Measurements from ENCODE around the gene ELF2. TPM values are rescaled to one million over a fixed set of nuclear protein-coding genes. Genes with fewer than 3 reads are reported as not detected.
"Not testable (repeated sequence)": the region's sequence is repeated elsewhere in the genome, so short reads cannot be mapped to it uniquely, and the experiment has no call there.

The ELF2 gene
- total RNA-seq, 1 donor from 2014 or later: 44.4 TPM

DNA sequence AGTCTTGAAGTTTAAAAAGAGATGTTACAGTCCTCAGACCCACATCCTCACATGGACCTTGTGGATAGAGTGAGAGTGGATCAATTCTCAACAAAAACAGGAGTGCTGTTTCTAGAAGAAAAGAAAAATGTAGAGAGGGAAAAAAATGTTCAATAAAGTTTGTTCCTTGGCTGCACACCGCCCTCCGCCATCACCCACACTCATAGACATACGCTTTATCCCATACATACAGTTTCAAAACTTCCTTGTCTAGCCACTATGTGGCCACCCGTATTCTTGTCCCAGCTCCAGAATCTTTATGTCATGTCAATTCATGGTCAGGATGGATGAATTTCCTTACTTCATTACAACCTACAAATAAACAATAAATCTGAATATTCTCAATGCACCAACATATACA, 23.5 kb upstream of the ELF2 start:
- DNase-seq (ENCODE audit: extremely low spot score in 2 of 2): no peak
- no peaks in the 10 kb centered on the region for H3K9me3 ChIP-seq
- TF ChIP-seq, protein P1, sequence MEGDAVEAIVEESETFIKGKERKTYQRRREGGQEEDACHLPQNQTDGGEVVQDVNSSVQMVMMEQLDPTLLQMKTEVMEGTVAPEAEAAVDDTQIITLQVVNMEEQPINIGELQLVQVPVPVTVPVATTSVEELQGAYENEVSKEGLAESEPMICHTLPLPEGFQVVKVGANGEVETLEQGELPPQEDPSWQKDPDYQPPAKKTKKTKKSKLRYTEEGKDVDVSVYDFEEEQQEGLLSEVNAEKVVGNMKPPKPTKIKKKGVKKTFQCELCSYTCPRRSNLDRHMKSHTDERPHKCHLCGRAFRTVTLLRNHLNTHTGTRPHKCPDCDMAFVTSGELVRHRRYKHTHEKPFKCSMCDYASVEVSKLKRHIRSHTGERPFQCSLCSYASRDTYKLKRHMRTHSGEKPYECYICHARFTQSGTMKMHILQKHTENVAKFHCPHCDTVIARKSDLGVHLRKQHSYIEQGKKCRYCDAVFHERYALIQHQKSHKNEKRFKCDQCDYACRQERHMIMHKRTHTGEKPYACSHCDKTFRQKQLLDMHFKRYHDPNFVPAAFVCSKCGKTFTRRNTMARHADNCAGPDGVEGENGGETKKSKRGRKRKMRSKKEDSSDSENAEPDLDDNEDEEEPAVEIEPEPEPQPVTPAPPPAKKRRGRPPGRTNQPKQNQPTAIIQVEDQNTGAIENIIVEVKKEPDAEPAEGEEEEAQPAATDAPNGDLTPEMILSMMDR (IDR thresholded peaks at IDR 0.05): no peak
- TF ChIP-seq POLR2A (IDR thresholded peaks at IDR 0.05) (no peak), POLR2AphosphoS5 (IDR thresholded peaks at IDR 0.05; ENCODE audit: insufficient read depth in 1 of 2, low read depth in 1 of 2) (no peak)
- no peaks in the 10 kb centered on the region for H3K4me1 ChIP-seq
- H3K4me3 ChIP-seq: no peak overlapping the region
- H3K27ac ChIP-seq: no peak overlapping the region
- intact Hi-C loops (cut with DNase I): no loop called here
- H3K36me3 ChIP-seq: no peaks in the 10 kb centered on the region
- H3K27me3 ChIP-seq: no peaks in the 10 kb centered on the region

DNA sequence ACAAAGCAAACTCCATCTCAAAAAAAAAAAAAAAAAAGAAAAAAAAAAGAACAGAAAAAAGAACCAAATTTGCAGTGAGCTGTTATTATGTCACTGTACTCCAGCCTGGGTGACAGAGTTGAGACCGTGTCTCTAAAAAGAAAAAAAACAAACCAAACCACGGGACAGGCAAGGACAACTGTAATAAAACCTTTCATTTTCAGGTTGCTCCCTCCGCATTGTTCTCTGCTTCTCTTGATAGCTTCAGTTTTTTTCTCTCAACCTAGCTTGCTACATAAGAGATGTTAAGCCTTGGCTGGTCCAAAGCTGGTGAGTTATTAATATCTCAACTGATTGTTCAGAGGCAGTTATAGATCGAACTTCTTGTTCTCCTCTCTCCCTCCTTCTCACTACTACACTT, 23.1 kb upstream of the ELF2 start:
- Histone ChIP-seq H3K9me3 (no peaks in the 10 kb centered on the region), H3K27me3 (no peaks in the 10 kb centered on the region), H3K4me3 (no peak overlapping the region), H3K27ac (no peak overlapping the region), H3K36me3 (no peaks in the 10 kb centered on the region), H3K4me1 (no peaks in the 10 kb centered on the region)
- intact Hi-C loops (cut with DNase I): no loop called here
- no peak for DNase-seq (ENCODE audit: extremely low spot score in 2 of 2)
- TF ChIP-seq, protein P1 (IDR thresholded peaks at IDR 0.05): no peak
- TF ChIP-seq POLR2AphosphoS5 (IDR thresholded peaks at IDR 0.05; ENCODE audit: insufficient read depth in 1 of 2, low read depth in 1 of 2) (no peak), POLR2A (IDR thresholded peaks at IDR 0.05) (no peak)

DNA sequence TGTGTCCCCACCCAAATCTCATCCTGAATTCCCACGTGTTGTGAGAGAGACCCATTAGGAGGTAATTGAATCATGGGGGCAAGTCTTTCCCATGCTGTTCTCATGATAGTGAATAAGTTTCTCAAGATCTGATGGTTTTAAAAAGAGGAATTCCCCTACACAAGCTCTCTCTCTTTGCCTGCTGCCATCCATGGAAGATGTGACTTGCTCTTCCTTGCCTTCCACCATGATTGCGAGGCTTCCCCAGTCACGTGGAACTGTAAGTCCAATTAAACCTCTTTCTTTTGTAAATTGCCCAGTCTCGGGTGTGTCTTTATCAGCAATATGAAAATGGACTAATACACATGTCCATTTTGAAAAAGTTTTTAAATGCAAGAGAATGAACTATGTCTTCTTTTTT, 20.2 kb upstream of the ELF2 start:
- H3K27ac ChIP-seq; DNase-seq (ENCODE audit: extremely low spot score in 2 of 2); H3K36me3 ChIP-seq; H3K9me3 ChIP-seq; H3K27me3 ChIP-seq; H3K4me3 ChIP-seq; intact Hi-C loops (cut with DNase I); H3K4me1 ChIP-seq: not testable (repeated sequence)

DNA sequence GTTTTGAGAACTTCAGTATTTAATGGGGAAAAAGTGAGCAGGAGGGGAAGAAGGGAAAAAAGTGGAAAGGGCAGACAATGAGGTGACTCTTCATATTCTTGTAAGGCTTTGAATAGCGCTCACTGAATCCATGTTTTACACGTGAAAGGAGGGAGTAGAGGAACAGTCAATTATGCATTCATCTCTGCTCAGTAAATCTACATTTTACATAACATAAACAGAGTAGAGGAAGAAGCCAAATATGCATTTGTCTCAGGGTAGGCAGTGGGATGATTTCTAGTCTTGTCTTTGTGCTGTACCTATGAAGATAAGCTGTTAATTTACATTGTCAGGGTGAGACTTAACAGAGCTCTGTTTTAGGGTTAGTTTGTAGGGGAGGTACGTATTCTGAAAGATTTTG, 19.4 kb upstream of the ELF2 start:
- DNase-seq (ENCODE audit: extremely low spot score in 2 of 2): no peak

DNA sequence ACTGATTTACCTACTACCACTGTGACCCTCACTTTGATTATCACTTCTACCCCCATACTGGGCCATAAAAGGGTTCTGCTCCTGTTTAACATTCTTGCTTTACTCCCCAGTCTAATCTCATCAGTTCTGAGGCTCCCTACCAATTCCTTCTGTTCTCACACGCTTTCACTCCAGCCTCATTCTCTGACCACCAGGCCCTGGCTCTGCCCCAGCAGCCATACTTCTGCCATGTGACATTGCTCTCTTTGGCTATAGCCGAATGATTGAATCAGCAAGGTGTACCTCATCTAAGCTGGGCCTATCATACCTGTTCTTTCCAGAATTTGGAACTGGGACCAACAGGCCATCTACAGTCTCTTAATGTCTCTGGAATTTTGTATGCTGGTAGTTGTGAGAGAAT, 14.4 kb upstream of the ELF2 start:
- H3K27me3 ChIP-seq: no peaks in the 10 kb centered on the region
- no peak overlapping the region for H3K27ac ChIP-seq
- intact Hi-C loops (cut with DNase I): no loop called here
- no peak overlapping the region for H3K4me3 ChIP-seq
- TF ChIP-seq POLR2A (IDR thresholded peaks at IDR 0.05) (no peak), POLR2AphosphoS5 (IDR thresholded peaks at IDR 0.05; ENCODE audit: insufficient read depth in 1 of 2, low read depth in 1 of 2) (no peak)
- TF ChIP-seq, protein P1 (IDR thresholded peaks at IDR 0.05): no peak
- H3K9me3 ChIP-seq: no peaks in the 10 kb centered on the region
- no peaks in the 10 kb centered on the region for H3K4me1 ChIP-seq
- DNase-seq (ENCODE audit: extremely low spot score in 2 of 2): no peak
- no peaks in the 10 kb centered on the region for H3K36me3 ChIP-seq

More for the DNA sequence above, 19.4 kb upstream of the ELF2 start:
- no peak overlapping the region for H3K27ac ChIP-seq
- no peaks in the 10 kb centered on the region for H3K27me3 ChIP-seq
- H3K9me3 ChIP-seq: no peaks in the 10 kb centered on the region
- intact Hi-C loops (cut with DNase I): no loop called here
- TF ChIP-seq, protein P1 (IDR thresholded peaks at IDR 0.05): no peak
- TF ChIP-seq POLR2AphosphoS5 (IDR thresholded peaks at IDR 0.05; ENCODE audit: insufficient read depth in 1 of 2, low read depth in 1 of 2) (no peak), POLR2A (IDR thresholded peaks at IDR 0.05) (no peak)
- H3K4me3 ChIP-seq: no peak overlapping the region
- no peaks in the 10 kb centered on the region for H3K4me1 ChIP-seq
- H3K36me3 ChIP-seq: no peaks in the 10 kb centered on the region

DNA sequence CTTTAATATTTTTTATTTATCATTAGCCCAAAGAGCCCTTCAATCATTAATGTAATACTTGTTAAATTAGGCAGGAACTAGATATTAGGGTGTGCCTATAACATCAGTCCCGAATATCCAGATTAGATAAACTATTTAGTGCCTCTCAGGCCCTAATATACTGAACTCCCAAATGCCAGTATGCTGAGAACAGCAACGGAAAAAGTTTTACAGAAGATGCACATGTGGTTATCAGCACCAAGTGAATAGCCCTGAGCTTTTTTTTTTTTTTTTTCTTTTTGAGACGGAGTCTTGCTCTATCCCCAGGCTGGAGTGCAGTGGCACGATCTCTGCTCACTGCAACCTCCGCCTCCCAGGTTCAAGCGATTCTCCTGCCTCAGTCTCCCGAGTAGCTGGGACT, 13.0 kb upstream of the ELF2 start:
- no peak overlapping the region for H3K4me3 ChIP-seq
- TF ChIP-seq POLR2AphosphoS5 (IDR thresholded peaks at IDR 0.05; ENCODE audit: insufficient read depth in 1 of 2, low read depth in 1 of 2): no peak
- no peak for TF ChIP-seq POLR2A (IDR thresholded peaks at IDR 0.05)
- TF ChIP-seq, protein P1 (IDR thresholded peaks at IDR 0.05): no peak
- no peaks in the 10 kb centered on the region for H3K36me3 ChIP-seq
- no peak overlapping the region for H3K27ac ChIP-seq
- DNase-seq (ENCODE audit: extremely low spot score in 2 of 2): no peak
- H3K9me3 ChIP-seq: no peaks in the 10 kb centered on the region
- intact Hi-C loops (cut with DNase I): no loop called here
- H3K27me3 ChIP-seq: no peaks in the 10 kb centered on the region
- no peaks in the 10 kb centered on the region for H3K4me1 ChIP-seq

All from vagina (tissue), 2 donors.